ENCODE measurements around the gene RANBP9.

DNA sequence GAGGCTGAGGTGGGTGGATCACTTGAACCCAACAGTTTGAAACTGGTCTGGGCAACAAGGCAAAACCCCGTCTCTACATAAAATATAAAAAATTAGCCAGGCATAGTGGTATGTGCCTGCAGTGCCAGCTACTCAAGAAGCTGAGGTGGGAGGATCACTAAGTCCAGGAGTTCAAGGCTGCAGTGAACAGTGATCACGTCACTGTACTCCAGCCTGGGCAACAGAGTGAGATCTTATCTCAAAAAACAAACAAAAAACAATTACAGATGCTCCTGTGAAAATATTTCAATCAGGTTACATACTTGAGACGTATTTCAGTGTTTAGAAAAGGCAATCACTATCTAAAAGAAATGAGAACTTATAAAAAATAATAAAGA, 33.8 kb downstream of the RANBP9 start:
- TF ChIP-seq CTCF (IDR thresholded peaks at IDR 0.05) (no peak), POLR2A (IDR thresholded peaks at IDR 0.05) (no peak), POLR2AphosphoS5 (IDR thresholded peaks at IDR 0.05; ENCODE audit: insufficient read depth in 1 of 2, low read depth in 1 of 2) (no peak)

All from vagina (tissue), 2 donors.